GM19099 (cell line): Measurements from ENCODE around the gene APP.

Source experiments
- POLR2A ChIP-seq: IDR thresholded peaks from 3 replicates; pipeline ENCODE4 v1.6.1; 2011; ENCODE audit warnings: low read depth; ENCODE audit not compliant: insufficient read length; ENCODE audit errors: extremely low read depth

Gene APP

DNA sequence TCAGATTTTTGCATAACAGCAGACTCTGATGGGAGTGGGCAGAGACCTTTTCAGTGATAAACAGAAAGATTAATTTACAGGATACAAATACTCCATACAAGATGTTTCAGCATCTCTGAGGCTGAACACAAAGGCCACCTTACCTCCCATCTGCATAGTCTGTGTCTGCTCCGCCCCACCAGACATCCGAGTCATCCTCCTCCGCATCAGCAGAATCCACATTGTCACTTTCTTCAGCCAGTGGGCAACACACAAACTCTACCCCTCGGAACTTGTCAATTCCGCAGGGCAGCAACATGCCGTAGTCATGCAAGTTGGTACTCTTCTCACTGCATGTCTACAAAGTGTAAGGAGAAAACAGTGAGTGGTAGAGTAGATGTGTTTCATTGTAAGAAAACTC, 119.7 kb downstream of the APP start:
- no peak for TF ChIP-seq POLR2A

DNA sequence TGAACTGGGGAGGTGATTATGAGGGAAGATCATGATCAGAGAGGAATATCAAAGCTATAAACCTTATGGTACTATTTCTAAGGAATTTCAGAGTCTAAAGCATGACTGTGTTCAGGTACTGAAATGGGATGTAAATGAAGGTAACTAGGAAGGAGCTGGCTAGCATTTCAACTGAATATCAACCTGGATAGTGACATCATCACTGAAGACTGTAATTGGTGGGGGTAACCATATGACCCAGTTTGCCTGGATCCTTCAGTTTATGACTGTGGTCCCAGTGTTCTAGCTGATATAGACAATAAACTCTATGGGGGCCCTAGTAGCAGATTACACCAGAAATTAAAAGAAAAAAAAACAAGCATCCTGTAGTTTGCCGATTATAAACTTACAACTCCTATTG, 120.8 kb downstream of the APP start:
- no peak for TF ChIP-seq POLR2A

DNA sequence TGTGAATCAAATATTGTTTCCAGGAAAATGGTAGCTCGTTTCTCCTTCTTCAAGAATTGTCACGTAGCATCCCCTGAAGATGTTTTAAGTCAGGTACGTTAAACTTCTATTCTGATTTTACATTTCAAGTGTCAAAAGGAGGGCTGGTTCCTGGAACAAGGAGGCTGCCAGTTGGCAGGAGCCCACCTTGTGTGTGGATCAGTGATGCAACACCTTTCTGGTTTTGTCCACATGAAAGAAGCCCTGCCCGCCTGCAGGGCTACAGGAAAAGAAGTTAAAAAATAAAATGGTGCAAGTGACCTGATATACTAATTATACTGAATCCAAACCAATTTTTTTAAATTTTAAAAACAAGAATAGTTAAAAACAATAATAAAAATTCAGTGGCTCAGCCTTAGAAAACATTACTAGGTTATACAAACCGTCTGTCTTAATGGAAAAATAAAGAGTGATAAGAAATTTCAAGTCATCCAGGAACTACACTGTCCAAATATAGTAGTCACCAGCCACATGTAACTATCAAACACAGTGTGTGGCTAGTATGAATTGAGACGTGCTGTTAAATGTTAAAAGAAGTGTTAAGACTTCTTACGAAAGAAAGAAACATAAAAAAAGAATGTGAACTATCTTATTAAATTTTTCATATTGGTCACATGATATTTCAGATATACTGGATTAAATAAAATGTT, 123.1 kb downstream of the APP start:
- no peak for TF ChIP-seq POLR2A

DNA sequence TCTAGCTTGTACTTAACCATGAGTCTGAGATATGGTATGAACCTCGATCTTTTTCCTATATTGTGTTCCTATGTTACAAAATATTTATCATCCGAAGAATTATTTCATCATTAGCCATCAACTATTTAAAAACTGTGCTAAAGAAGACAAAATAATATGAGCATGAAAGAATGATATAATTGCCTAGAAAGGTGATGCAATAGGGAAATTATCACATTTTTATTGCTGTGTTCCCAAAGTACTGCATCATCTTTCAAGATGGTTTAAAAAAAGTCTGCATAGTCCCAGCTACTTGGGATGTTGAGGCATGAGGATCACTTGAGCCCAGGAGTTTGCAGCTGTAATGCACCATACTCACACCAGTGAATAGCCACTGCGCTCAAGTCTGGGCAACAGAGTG, 126.7 kb downstream of the APP start:
- no peak for TF ChIP-seq POLR2A

DNA sequence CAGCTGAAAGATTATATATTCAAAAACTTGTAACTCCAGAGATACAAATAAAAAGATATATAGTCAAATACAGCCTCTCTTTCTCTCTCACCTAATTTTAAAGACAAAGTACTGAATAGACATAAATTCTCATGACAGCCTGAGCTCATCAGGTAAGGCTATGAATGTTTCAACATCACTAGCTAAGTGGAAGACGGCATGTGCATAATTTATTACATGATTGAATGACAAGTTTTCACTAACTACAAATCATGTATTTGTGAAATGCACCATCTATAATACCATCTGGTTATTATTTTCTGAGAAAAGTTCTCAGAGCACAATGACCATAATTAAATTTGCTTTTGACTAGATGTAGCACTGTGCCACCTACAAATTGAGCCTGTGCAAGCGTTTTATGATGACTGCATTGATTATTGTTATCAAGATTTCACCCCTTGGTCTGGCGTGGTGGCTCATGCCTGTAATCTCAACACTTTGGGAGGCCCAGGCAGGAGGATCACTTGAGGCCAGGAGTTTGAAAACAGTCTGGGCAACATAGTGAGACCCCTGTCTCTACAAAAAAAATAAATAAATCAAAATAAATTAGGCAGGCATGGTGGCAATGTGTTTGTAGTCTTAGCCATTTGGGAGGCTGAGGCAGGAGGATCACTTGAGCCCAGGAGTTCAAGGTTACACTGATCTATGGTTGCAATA, 128.2 kb downstream of the APP start:
- TF ChIP-seq POLR2A: no peak

DNA sequence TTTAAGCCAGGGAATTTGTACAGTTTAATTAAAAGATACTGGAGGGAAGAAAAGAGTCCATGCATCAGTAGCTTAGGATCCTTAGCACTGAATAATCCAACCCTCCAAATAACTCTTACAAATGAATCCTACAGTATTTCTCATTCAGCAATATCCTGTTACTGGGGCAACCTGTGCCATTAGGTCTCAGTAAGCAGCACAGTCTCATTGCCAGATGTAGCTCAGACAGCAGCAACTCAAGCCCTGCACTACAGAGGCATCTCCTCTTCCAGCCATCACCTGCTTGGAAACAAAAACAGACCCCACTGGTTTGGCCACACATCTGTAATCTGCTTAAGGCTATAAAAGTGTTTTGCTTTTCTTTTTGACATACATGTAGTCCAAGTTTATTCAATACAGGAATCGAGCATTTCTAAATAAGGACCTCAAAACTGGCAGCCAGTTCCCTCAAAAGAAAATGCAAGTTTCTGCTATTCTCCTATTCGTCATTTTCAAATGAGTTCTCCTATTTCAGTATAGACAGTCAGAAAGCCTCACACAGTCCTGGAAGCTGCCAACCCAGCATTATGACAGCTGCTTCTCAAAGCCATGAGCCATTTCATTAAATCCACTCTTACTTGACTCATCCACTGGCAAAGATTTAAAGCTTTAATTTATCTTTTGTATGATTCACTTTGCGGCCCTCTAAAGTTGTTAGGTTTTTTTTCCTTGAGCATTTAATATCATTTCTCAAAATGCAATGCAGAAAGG, 129.0 kb downstream of the APP start:
- no peak for TF ChIP-seq POLR2A

DNA sequence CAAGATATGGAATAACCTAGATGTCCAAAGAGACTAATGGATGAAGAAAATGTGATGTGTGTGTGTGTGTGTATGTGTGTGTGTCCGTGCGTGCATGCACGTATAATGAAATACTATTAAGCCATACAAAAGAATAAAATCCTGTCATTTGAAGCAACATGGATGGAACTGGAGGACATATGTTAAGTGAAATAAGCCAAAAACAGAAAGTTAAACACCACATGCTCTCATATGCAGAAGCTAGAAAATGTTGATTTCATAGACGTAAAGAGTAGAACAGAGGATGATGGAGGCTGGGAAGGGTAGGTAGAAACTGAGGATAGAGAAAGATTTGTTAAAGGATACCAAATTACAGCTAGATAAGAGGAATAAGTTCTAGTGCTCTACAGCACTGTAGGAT, 133.7 kb downstream of the APP start:
- TF ChIP-seq POLR2A: no peak

DNA sequence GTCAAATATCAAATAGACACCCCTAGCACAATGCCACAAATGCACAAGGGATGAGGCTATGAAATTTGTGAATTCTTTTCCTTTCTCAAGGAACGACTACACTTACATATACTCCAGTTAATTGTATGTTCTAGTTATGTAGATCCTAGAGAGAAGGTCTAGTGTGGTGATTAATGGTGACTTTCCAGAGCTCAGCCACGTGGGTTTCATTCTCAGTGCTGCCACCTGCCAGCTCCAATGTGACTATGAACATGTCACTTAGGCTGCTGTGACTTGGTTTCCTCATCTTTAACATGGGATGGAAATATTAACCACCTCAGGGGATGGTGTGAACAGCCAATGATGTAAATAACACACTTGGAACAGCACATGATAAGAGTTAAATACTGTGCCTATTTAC, 138.3 kb downstream of the APP start:
- no peak for TF ChIP-seq POLR2A

DNA sequence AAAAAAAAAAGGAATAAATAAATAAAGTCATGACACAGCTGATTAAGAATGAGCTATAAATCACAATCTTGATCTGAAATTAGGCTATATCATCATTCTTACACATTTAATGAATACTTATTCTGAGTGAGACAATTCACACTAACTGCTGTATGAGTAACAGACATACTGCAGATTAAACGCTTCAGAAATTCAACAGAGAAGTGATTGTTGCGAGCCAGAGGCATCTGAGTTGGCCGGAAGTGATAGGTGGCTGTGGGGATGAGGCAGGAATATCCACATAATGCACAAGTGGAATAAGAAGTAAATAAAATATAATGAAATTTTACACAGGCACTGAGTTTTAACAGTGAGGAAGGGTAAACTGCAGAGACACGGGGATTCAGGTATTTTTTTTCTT, 142.4 kb downstream of the APP start:
- TF ChIP-seq POLR2A: no peak

DNA sequence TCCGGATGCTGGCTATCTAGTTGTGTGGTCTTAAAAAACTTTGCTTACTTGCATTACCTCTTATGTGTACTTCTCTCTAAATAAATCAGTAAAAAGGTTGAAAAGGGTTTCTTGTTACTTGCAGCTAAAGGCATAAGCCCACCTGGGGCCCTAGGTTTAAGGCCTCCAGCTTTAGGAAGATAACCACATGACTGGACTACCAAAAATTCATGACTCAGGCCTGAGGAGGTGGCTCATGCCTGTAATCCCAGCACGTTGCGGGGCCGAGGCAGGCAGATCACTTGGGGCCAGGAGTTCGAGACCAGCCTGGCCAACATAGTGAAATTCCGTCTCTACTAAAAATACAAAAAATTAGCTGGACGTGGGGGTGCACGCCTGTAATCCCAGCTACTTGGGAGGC, 142.9 kb downstream of the APP start:
- no peak for TF ChIP-seq POLR2A

DNA sequence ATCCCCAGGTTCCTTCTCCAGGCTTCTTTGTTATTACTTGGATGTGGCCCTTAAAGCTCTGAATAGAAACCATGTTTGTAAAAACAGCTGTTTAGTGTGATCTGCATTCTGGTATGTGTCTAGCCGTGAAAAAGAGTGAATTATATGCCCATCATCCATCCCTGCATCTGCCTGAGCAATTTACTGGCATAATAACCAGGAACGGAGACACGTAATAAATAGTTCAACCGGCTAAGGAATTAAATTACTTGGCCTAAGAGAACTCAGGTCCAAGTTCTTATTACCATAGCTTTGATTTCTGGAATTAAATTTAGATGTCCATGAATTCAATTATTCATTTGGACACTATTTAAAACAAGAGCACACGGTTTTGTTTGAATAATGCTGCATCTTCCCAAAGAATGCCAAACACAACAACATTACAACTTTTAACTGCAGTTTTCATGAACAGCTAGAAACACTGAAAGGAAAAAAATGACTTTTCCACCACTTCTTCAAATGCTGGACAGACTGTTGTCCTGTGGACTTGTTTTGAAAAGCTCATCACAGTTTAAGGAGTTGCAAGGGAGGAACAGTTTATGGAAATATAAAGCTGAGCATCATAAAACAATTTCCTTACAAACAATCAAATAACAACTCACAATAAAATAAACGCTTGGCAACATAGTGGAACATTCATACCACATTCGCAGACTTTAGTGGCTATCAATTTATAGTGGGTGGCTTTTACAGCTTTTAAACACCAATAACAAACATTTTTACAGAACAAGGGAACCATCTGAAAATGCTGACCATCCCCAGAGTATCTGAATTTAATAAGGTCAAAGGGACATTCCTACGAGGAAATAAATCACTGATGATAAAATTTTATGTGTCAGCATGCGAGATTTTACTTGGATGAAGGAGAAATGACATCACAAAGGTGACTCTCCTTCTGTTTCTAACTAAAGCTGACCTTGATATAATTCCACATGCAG, 144.7 kb downstream of the APP start:
- TF ChIP-seq POLR2A: no peak

DNA sequence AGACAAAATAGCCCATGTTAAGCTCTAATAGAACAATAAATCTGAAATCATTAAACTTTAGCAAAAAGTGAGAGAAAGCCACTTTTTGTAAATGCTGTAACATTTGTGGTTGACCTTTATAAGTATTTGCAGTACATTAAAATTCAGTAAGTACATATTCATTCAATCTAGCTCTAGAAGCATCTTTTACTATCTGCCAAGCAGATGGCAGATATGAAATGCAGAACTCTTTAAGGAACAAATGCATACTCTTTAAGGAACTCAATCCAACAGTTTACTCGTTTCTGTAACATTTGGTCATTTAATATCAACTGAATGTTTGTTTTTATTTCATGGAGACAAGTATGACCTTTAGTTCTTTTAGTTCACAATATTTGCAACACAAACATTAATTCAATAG, 150.1 kb downstream of the APP start:
- no peak for TF ChIP-seq POLR2A

DNA sequence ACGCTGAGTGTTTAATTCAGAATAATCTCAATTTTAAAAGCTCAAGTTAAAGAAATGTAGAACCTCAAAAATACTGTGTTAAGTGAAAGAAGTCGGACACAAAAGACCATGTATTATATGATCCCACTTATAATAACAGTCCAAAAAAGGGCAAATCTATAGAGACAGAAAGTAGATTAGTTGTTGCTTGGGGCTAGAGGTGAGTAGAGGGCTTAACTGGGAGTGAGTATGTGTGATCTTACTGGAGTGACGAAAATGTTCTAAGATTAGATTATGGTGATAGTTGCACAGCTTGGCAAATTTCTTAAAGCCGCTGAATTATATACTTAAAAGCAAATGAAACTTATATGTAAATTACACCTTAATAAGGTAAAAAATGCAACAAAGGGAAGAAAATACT, 150.5 kb downstream of the APP start:
- TF ChIP-seq POLR2A: no peak

DNA sequence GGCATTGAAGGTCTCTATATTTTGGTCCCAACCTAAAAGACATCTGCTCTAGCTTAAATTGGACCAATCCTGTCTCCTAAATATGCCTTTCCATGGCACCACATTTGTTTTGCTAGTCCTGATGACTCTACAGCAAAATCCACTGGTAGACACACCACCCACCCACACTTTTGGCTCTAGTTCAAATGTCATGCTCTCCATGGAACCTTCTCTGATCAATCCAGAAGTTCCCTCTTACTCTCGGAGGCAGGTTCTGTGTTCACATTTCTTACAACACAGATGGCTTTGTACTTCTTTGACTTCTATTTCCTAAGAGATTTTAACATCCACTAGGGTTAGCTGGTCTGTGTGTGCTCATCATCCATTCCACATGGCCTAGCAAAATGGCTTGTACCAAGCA, 151.3 kb downstream of the APP start:
- TF ChIP-seq POLR2A: no peak

DNA sequence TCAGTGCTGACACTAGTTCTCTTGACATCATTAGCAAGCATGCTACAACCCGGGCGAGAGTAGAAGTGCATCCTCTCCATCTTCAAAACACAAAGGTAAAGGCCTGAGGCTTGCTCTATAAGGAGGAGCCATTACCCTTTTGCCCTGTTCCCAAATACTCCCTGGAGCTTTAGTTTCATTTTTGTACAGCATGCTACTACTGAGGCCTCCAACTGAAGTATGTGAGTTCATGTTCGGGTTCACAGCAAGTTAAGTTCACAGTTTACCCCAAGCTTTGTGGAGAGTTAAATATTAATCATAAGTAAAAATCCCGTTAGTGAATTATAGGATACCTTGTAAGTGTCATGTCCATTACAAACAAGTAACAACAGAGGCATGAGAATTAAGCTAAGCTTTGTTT, 156.6 kb downstream of the APP start:
- no peak for TF ChIP-seq POLR2A
